ENCODE results near the gene LASP1. TPM values are rescaled to one million over a fixed set of nuclear protein-coding genes. Genes with fewer than 3 reads are reported as not detected.

The LASP1 gene
- total and polyA plus RNA-seq, 2 donors = 50.3 to 69.4 TPM

GRCh38 chr17:38969281-38969680 lies 99.4 kb downstream of the LASP1 start:
- Histone ChIP-seq H3K4me3 (ENCODE audit: low read depth, low read length) (no peak overlapping the region), H3K27ac (ENCODE audit: low read depth) (no peak overlapping the region), H3K4me1 (ENCODE audit: insufficient read depth) (no peaks in the 10 kb centered on the region), H3K36me3 (ENCODE audit: insufficient read depth) (no peaks in the 10 kb centered on the region)
- 51% methylated on average over 4 of the region's 4 CpGs for WGBS
- DNase-seq (ENCODE audit: extremely low spot score) = no peak

GRCh38 chr17:38970128-38970527 lies 100.3 kb downstream of the LASP1 start:
- Histone ChIP-seq H3K4me3 (ENCODE audit: low read depth, low read length) (no peak overlapping the region), H3K4me1 (ENCODE audit: insufficient read depth) (no peaks in the 10 kb centered on the region), H3K27ac (ENCODE audit: low read depth) (no peak overlapping the region), H3K36me3 (ENCODE audit: insufficient read depth) (no peaks in the 10 kb centered on the region)
- no peak for DNase-seq (ENCODE audit: extremely low spot score)
- WGBS = 84% methylated on average over 4 of the region's 4 CpGs

- WGBS = 84% methylated on average over 5 of the region's 5 CpGs
- H3K27ac ChIP-seq (ENCODE audit: low read depth) = no peak overlapping the region
- no peak overlapping the region for H3K4me3 ChIP-seq (ENCODE audit: low read depth, low read length)
- H3K36me3 ChIP-seq (ENCODE audit: insufficient read depth) = no peaks in the 10 kb centered on the region
- no peak for DNase-seq (ENCODE audit: extremely low spot score)
- no peaks in the 10 kb centered on the region for H3K4me1 ChIP-seq (ENCODE audit: insufficient read depth)
These were observed 100.9 kb downstream of the LASP1 start for GRCh38 chr17:38970804-38971203.

Small RNA genes lying within 50 kb of the gene (small RNA-seq; reads per million reads assigned to genes)
- gene MIR4727 (not detected), gene MIR6779 (not detected), gene SNORA21 (not detected), gene SNORA21B (not detected)

Other genes starting within 250 kb of the LASP1 start
- gene EPOP, start 195.1 kb upstream of the LASP1 start, total RNA-seq = 0.32 TPM
- 2.3 TPM for gene EPOP, start 195.1 kb upstream of the LASP1 start, polyA plus RNA-seq
- gene MLLT6, start 164.8 kb upstream of the LASP1 start, total RNA-seq = 38.5 TPM
- gene MLLT6, start 164.8 kb upstream of the LASP1 start, polyA plus RNA-seq = 67.8 TPM
- gene CISD3, start 139.7 kb upstream of the LASP1 start, total RNA-seq = 1.6 TPM
- 40.6 TPM for gene CISD3, start 139.7 kb upstream of the LASP1 start, polyA plus RNA-seq
- gene PCGF2, start 121.7 kb upstream of the LASP1 start, total RNA-seq = 8.2 TPM
- 26.5 TPM for gene PCGF2, start 121.7 kb upstream of the LASP1 start, polyA plus RNA-seq
- 97.5 TPM for gene PSMB3, start 117.3 kb upstream of the LASP1 start, total RNA-seq
- gene PSMB3, start 117.3 kb upstream of the LASP1 start, polyA plus RNA-seq = 202 TPM
- 47.0 TPM for gene PIP4K2B, start 70.5 kb upstream of the LASP1 start, total RNA-seq
- 35.8 TPM for gene PIP4K2B, start 70.5 kb upstream of the LASP1 start, polyA plus RNA-seq
- gene CWC25, start 44.7 kb upstream of the LASP1 start, total RNA-seq = 11.8 TPM
- gene CWC25, start 44.7 kb upstream of the LASP1 start, polyA plus RNA-seq = 18.9 TPM
- 2,179 TPM for gene RPL23, start 16.3 kb upstream of the LASP1 start, total RNA-seq
- gene RPL23, start 16.3 kb upstream of the LASP1 start, polyA plus RNA-seq = 2,357 TPM
- gene FBXO47, start 97.3 kb downstream of the LASP1 start, total RNA-seq = not detected
- not detected for gene FBXO47, start 97.3 kb downstream of the LASP1 start, polyA plus RNA-seq